ENCODE results near the gene MATN3. TPM values are rescaled to one million over a fixed set of nuclear protein-coding genes. Genes with fewer than 3 reads are reported as not detected.

MATN3 gene
- polyA plus RNA-seq, 1 of the 3 experiments (the other 2 are of a cell fraction), result 5.9 TPM

DNA sequence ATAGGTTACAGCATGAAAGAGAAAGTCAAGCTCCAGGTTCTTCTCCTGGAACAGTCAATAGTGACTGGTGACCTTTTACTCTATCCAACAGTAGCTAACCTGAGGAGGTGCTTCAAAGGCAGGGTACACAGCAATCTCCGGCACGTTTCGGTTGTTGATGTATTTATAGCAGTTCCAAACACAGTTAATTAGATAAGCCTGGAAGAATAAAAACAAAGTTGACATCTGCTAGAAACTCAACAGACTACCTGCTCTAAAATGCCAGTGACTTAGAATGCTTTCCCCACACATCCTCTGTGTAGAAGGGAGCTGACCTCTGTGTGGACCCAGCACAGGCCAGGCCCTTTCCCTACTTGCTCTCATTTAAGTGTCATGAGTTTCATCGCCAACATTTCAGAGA is 21.8 kb upstream of the MATN3 start (continued):
- no peak for TF ChIP-seq EZH2phosphoT487 (IDR thresholded peaks at IDR 0.05; ENCODE audit: borderline replicate concordance, low read depth)

DNA sequence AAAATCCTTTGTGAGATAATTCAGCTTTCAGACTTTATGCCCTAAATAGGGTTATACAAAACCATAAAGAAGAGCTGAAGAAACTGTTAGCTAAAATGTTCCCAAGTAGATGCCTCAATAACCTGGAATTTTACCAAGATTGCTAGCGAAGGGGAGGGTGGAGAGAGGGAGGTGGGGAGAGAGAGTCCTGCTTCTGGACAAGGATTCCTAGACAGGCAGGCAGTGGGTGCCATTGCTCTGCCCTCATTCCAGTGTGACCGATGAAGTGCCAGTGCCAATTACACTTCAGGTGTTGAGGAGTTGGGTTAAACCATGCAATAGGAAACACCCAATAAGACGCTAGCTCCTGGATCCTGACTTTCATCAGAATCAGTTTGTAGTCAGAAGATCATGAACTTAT is 20.9 kb upstream of the MATN3 start:
- TF ChIP-seq MEF2A (IDR thresholded peaks at IDR 0.05; ENCODE audit: borderline replicate concordance, low read depth), result no peak
- no peak for TF ChIP-seq RFX5 (IDR thresholded peaks at IDR 0.05; ENCODE audit: low read length)
- TF ChIP-seq, protein P1, sequence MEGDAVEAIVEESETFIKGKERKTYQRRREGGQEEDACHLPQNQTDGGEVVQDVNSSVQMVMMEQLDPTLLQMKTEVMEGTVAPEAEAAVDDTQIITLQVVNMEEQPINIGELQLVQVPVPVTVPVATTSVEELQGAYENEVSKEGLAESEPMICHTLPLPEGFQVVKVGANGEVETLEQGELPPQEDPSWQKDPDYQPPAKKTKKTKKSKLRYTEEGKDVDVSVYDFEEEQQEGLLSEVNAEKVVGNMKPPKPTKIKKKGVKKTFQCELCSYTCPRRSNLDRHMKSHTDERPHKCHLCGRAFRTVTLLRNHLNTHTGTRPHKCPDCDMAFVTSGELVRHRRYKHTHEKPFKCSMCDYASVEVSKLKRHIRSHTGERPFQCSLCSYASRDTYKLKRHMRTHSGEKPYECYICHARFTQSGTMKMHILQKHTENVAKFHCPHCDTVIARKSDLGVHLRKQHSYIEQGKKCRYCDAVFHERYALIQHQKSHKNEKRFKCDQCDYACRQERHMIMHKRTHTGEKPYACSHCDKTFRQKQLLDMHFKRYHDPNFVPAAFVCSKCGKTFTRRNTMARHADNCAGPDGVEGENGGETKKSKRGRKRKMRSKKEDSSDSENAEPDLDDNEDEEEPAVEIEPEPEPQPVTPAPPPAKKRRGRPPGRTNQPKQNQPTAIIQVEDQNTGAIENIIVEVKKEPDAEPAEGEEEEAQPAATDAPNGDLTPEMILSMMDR (IDR thresholded peaks at IDR 0.05), result no peak
- TF ChIP-seq TEAD4 (IDR thresholded peaks at IDR 0.05; ENCODE audit: borderline replicate concordance, insufficient read depth), result no peak
- no peak for TF ChIP-seq TCF12 (IDR thresholded peaks at IDR 0.05)
- no peak for TF ChIP-seq SMC3 (IDR thresholded peaks at IDR 0.05; ENCODE audit: low read depth, low read length)
- no peak for TF ChIP-seq MXI1 (IDR thresholded peaks at IDR 0.05; ENCODE audit: low read depth, low read length)
- no peak for TF ChIP-seq JUND (IDR thresholded peaks at IDR 0.05)
- TF ChIP-seq, protein P2, sequence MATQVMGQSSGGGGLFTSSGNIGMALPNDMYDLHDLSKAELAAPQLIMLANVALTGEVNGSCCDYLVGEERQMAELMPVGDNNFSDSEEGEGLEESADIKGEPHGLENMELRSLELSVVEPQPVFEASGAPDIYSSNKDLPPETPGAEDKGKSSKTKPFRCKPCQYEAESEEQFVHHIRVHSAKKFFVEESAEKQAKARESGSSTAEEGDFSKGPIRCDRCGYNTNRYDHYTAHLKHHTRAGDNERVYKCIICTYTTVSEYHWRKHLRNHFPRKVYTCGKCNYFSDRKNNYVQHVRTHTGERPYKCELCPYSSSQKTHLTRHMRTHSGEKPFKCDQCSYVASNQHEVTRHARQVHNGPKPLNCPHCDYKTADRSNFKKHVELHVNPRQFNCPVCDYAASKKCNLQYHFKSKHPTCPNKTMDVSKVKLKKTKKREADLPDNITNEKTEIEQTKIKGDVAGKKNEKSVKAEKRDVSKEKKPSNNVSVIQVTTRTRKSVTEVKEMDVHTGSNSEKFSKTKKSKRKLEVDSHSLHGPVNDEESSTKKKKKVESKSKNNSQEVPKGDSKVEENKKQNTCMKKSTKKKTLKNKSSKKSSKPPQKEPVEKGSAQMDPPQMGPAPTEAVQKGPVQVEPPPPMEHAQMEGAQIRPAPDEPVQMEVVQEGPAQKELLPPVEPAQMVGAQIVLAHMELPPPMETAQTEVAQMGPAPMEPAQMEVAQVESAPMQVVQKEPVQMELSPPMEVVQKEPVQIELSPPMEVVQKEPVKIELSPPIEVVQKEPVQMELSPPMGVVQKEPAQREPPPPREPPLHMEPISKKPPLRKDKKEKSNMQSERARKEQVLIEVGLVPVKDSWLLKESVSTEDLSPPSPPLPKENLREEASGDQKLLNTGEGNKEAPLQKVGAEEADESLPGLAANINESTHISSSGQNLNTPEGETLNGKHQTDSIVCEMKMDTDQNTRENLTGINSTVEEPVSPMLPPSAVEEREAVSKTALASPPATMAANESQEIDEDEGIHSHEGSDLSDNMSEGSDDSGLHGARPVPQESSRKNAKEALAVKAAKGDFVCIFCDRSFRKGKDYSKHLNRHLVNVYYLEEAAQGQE (IDR thresholded peaks at IDR 0.05; ENCODE audit: low read depth, low read length), result no peak
- TF ChIP-seq TAF1 (IDR thresholded peaks at IDR 0.05; ENCODE audit: borderline replicate concordance, low read depth, low read length), result no peak
- no peak for TF ChIP-seq RAD21 (IDR thresholded peaks at IDR 0.05; ENCODE audit: low read length)
- no peak for TF ChIP-seq NRF1 (IDR thresholded peaks at IDR 0.05; ENCODE audit: low read depth, low read length)
- no peak for TF ChIP-seq NFIC (IDR thresholded peaks at IDR 0.05; ENCODE audit: borderline replicate concordance)
- TF ChIP-seq, protein P3, sequence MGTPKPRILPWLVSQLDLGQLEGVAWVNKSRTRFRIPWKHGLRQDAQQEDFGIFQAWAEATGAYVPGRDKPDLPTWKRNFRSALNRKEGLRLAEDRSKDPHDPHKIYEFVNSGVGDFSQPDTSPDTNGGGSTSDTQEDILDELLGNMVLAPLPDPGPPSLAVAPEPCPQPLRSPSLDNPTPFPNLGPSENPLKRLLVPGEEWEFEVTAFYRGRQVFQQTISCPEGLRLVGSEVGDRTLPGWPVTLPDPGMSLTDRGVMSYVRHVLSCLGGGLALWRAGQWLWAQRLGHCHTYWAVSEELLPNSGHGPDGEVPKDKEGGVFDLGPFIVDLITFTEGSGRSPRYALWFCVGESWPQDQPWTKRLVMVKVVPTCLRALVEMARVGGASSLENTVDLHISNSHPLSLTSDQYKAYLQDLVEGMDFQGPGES (IDR thresholded peaks at IDR 0.05; ENCODE audit: low read depth, low read length), result no peak
- TF ChIP-seq, protein P4, sequence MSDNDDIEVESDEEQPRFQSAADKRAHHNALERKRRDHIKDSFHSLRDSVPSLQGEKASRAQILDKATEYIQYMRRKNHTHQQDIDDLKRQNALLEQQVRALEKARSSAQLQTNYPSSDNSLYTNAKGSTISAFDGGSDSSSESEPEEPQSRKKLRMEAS (IDR thresholded peaks at IDR 0.05; ENCODE audit: low read depth), result no peak
- Histone ChIP-seq H3K9me2 (no peaks in the 10 kb centered on the region), H3F3A (replicated peaks; ENCODE audit: insufficient read depth) (peaks cover 8% of the 10 kb centered on the region), H2AFZ (ENCODE audit: low read depth) (no peak overlapping the region), H3K27ac (ENCODE audit: low read depth in 2 of 2, low read length in 1 of 2) (no peak overlapping the region), H3K36me3 (replicated peaks in 1 of 2; ENCODE audit: control insufficient read depth in 1 of 2, insufficient read depth in 2 of 2, low read length in 1 of 2) (peaks cover 65 to 94% of the 10 kb centered on the region in 2 experiments), H3K4me3 (ENCODE audit: low read depth in 2 of 2, low read length in 1 of 2) (no peak overlapping the region), H3K9me3 (peaks cover 13% of the 10 kb centered on the region), H4K20me1 (ENCODE audit: insufficient read depth) (peaks cover 19% of the 10 kb centered on the region; the same call in 1 of the 2 replicates), H3K9ac (no peak overlapping the region), H3K4me1 (ENCODE audit: control insufficient read depth in 1 of 2, insufficient read depth in 2 of 2, low read depth in 1 of 2, low read length in 1 of 2) (peaks cover 0 to 3% of the 10 kb centered on the region in 2 experiments; a peak in 1 of 4 replicates), H3K79me2 (ENCODE audit: insufficient read depth) (peaks cover 39% of the 10 kb centered on the region), H3K4me2 (no peak overlapping the region), H3K27me3 (ENCODE audit: insufficient read depth) (no peaks in the 10 kb centered on the region)
- no peak for DNase-seq
- WGBS (ENCODE audit: low lambda C conversion rate), result 94% methylated on average over 3 of the region's 3 CpGs
- ChIA-PET POLR2A (no interaction called here), CTCF (interaction anchor here (0.9 to 6.5 kb wide), 7 partner anchors 10 to 61 kb away, joined by 3 to 63 read pairs (median 4); no protein-coding TSS in a partner anchor)

Measured in SK-N-SH (cell line).